Prostate gland (tissue), 2 donors: ENCODE data around the gene MAFG.

ENCODE experiments used
- POLR2A ChIP-seq: fragments of 450-650 bp; IDR thresholded peaks from one replicate; pipeline ENCODE4 v1.6.1; 2016; ENCODE audit warnings: antibody characterized with exemption, mild to moderate bottlenecking
- TF ChIP-seq, protein P1 (sequence below), 4 experiments: fragments of 200-600 bp in 2 of 4; fragments of 450-650 bp in 2 of 4; sonication (generic) in 2 of 4; IDR thresholded peaks; 1 replicate in 3 of 4; 2 replicates in 1 of 4; pipeline ENCODE4 v1.5.1; 2016 to 2019; ENCODE audit warnings: antibody characterized with exemption in 4 of 4, mild to moderate bottlenecking in 2 of 4, moderate library complexity in 2 of 4

GRCh38 chr17:81948635-81949378 is 21.3 kb upstream of the MAFG start:
- TF ChIP-seq POLR2A = no peak
- TF ChIP-seq, protein P1, sequence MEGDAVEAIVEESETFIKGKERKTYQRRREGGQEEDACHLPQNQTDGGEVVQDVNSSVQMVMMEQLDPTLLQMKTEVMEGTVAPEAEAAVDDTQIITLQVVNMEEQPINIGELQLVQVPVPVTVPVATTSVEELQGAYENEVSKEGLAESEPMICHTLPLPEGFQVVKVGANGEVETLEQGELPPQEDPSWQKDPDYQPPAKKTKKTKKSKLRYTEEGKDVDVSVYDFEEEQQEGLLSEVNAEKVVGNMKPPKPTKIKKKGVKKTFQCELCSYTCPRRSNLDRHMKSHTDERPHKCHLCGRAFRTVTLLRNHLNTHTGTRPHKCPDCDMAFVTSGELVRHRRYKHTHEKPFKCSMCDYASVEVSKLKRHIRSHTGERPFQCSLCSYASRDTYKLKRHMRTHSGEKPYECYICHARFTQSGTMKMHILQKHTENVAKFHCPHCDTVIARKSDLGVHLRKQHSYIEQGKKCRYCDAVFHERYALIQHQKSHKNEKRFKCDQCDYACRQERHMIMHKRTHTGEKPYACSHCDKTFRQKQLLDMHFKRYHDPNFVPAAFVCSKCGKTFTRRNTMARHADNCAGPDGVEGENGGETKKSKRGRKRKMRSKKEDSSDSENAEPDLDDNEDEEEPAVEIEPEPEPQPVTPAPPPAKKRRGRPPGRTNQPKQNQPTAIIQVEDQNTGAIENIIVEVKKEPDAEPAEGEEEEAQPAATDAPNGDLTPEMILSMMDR (IDR thresholded peaks at IDR 0.05) = no peak
